RWPE1 (cell line): ENCODE results near the gene MYO18A.

ENCODE experiments used
- CTCF ChIA-PET: fragments of 350-600 bp; sonication (Branson Sonifier 250); formaldehyde crosslinking; extraction: SDS; loops from one replicate; lab custom pipeline; 2021; lab: Yijun Ruan, JAX
- POLR2A ChIA-PET: fragments of 400-600 bp; formaldehyde crosslinking; extraction: SDS; loops from one replicate; lab custom pipeline; 2020; ENCODE audit warnings: antibody characterized with exemption; ENCODE audit not compliant: low non-redundant PET; lab: Yijun Ruan, JAX
- DNase-seq: peaks from one replicate; pipeline ENCODE4 v3.0.0; 2012; ENCODE audit warnings: low spot score
- H3K27ac ChIP-seq: fragments of 450-650 bp; 2 replicates; pipeline ENCODE4 v1.5.1; 2017
- TF ChIP-seq, protein P1 (sequence below): fragments of 450-650 bp; conservative IDR thresholded peaks from 2 replicates; pipeline ENCODE4 v1.5.1; 2017; ENCODE audit warnings: low read depth, mild to moderate bottlenecking

Gene MYO18A

DNA sequence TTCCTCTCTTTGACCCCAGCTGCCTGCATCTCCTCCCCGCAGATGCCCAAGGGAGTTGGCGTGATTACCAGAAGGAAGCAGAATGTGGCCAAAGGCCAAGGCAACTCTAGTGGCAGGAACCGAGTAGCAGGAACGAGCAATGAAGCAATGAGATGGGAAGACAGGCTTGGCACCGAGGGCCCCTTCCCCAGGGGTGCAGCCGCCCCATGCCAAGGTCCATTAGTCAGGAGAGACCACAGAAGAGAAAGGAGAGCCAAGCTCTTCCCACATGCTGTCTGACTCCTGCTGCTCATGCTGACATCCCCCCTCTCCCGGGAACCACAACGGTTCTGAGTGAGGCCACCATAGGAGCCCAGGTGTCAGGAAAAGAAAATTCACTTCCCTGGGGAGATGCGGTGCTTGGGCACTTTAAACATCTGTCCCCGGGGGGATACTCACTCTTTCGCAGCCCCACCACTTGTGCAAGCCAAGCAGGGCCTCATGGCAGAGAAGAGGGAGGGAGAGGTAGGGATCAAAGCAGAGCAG lies 67.4 kb downstream of the MYO18A start:
- POLR2A ChIA-PET, result no interaction called here
- CTCF ChIA-PET, result interaction anchor here (0.6 to 2.3 kb wide), 9 partner anchors 11 to 215 kb away, joined by 3 to 36 read pairs (median 4); partner anchors contain the start of gene FLOT2

DNA sequence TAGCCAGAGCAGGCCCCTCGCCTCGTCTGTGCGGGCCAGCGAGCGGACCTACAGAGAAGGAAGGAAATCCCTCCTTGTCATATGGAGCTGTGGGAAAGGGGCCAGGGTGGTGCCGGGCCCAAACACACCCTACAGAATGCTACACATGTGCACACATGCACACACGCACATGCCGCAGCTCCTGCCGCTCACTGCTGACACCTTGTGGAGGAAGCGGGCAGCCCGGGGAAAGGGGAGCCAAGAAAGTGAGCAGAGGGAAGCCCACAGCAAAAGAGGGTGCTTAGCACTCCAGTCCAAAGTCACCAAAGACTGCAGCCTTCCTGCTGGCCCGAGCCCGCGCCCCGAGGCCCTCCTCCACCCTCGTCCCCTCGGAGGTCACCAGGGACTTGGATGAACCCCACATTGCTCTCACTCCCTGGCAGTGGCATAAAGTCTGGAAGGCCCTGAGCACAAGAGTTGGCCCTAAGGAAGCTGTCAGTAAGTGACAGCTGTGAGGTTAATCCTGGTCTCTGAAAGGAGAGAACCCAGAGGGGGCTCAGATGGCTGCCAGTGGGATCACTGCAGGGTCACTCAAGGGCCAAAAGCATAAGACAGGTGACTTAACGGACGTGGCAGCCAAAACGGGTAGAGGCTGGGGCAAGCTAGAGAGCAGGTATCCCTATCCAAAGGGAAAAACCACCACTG lies 68.2 kb downstream of the MYO18A start:
- POLR2A ChIA-PET, result no interaction called here
- DNase-seq, result peak; percentile 55
- CTCF ChIA-PET, result interaction anchor here (0.5 to 2.3 kb wide), 25 partner anchors 8 to 385 kb away, joined by 3 to 36 read pairs (median 4); partner anchors contain the start of genes FLOT2 and SEZ6
- TF ChIP-seq, protein P1, sequence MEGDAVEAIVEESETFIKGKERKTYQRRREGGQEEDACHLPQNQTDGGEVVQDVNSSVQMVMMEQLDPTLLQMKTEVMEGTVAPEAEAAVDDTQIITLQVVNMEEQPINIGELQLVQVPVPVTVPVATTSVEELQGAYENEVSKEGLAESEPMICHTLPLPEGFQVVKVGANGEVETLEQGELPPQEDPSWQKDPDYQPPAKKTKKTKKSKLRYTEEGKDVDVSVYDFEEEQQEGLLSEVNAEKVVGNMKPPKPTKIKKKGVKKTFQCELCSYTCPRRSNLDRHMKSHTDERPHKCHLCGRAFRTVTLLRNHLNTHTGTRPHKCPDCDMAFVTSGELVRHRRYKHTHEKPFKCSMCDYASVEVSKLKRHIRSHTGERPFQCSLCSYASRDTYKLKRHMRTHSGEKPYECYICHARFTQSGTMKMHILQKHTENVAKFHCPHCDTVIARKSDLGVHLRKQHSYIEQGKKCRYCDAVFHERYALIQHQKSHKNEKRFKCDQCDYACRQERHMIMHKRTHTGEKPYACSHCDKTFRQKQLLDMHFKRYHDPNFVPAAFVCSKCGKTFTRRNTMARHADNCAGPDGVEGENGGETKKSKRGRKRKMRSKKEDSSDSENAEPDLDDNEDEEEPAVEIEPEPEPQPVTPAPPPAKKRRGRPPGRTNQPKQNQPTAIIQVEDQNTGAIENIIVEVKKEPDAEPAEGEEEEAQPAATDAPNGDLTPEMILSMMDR, result peak; percentile 96
- H3K27ac ChIP-seq, result peak overlapping the region; percentile 42

More for the DNA sequence above, 67.4 kb downstream of the MYO18A start:
- DNase-seq, result no peak
- peak overlapping the region; percentile 42 for H3K27ac ChIP-seq
- TF ChIP-seq, protein P1, result no peak

GRCh38 chr17:29110372-29110757 lies 69.8 kb downstream of the MYO18A start:
- no peak overlapping the region for H3K27ac ChIP-seq
- POLR2A ChIA-PET, result no interaction called here
- TF ChIP-seq, protein P1, result no peak
- DNase-seq, result no peak
- CTCF ChIA-PET, result interaction anchor here (0.5 to 0.7 kb wide), 2 partner anchors 12 to 88 kb away, joined by 3 to 4 read pairs; no protein-coding TSS in a partner anchor

GRCh38 chr17:29109477-29110371 lies 70.5 kb downstream of the MYO18A start:
- TF ChIP-seq, protein P1, result no peak
- no peak overlapping the region for H3K27ac ChIP-seq
- no peak for DNase-seq
- POLR2A ChIA-PET, result interaction anchor here (0.7 kb wide), 1 partner anchor 145 kb away, joined by 4 read pairs; no protein-coding TSS in a partner anchor
- CTCF ChIA-PET, result interaction anchor here (0.5 to 0.8 kb wide), 5 partner anchors 9 to 750 kb away, joined by 3 to 4 read pairs (median 3); no protein-coding TSS in a partner anchor

DNA sequence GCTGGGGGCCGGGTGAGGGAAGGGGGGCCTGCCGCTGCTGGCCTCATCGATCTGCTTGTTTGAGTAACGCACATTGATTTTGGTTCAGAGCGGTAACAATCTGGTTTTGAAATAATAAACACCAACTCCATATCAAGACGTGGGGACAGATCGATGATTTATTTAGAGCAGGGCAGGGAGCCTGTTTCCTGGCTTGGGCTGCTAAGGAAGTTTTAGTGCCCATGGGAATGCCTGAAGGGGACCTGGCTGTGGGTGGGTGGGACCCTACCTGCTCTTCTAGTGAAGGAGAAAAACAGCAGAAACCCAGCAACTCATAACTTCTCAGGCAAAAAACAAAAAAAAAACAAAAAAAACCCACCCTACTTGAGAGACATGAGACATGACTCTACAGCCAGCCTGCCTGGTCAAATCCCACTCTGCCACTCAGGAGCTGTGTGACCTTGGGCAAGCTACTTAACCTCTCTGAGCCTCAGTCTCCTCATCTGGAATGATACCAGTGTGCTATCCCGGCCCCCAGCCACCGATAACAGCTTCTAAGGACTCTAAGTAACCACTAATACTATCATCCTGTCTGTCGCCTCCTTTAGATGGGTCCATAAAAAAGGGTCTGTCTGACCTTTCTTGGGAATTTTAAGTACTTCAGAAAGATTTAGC lies 71.2 kb downstream of the MYO18A start:
- peak overlapping the region; percentile 45 for H3K27ac ChIP-seq
- ChIA-PET CTCF (interaction anchor here (0.7 to 0.8 kb wide), 2 partner anchors 10 to 31 kb away, joined by 3 to 4 read pairs; no protein-coding TSS in a partner anchor), POLR2A (interaction anchor here (0.7 kb wide), 1 partner anchor 144 kb away, joined by 4 read pairs; no protein-coding TSS in a partner anchor)
- TF ChIP-seq, protein P1, result no peak
- DNase-seq, result no peak
